Globus pallidus (tissue), 1 donor: ENCODE data around the gene LMBRD1.
"Not testable (repeated sequence)": the region's sequence is repeated elsewhere in the genome, so short reads cannot be mapped to it uniquely, and the experiment has no call there.

Experiments used
- DNase-seq: peaks from one replicate; pipeline ENCODE4 v3.0.0-alpha.2; 2015; ENCODE audit warnings: low spot score

LMBRD1 gene

GRCh38 chr6:69796073-69796641, 653 bp downstream of the LMBRD1 start:
- DNase-seq = no peak

GRCh38 chr6:69795469-69796072, 1.2 kb downstream of the LMBRD1 start:
- DNase-seq = peak; percentile 33

- DNase-seq = peak; percentile 45
Observed at GRCh38 chr6:69792292-69792691, 4.5 kb downstream of the LMBRD1 start.

- no peak for DNase-seq
Observed at GRCh38 chr6:69791065-69791471, 5.7 kb downstream of the LMBRD1 start.

- DNase-seq = no peak
Observed at GRCh38 chr6:69790629-69791028, 6.2 kb downstream of the LMBRD1 start.

- no peak for DNase-seq
Observed at GRCh38 chr6:69789578-69789977, 7.2 kb downstream of the LMBRD1 start.

GRCh38 chr6:69787436-69787835, 9.4 kb downstream of the LMBRD1 start:
- not testable (repeated sequence) for DNase-seq

- no peak for DNase-seq
Observed at GRCh38 chr6:69785697-69786096, 11.1 kb downstream of the LMBRD1 start.

- DNase-seq = no peak
Observed at GRCh38 chr6:69784595-69785377, 12.0 kb downstream of the LMBRD1 start.

GRCh38 chr6:69783108-69783507, 13.7 kb downstream of the LMBRD1 start:
- no peak for DNase-seq

GRCh38 chr6:69780585-69781178, 16.1 kb downstream of the LMBRD1 start:
- DNase-seq = no peak

GRCh38 chr6:69775941-69776340, 20.9 kb downstream of the LMBRD1 start:
- no peak for DNase-seq

- DNase-seq = no peak
Observed at GRCh38 chr6:69775585-69775849, 21.3 kb downstream of the LMBRD1 start.

GRCh38 chr6:69774740-69775584, 21.8 kb downstream of the LMBRD1 start:
- DNase-seq = no peak

GRCh38 chr6:69771158-69771906, 25.5 kb downstream of the LMBRD1 start:
- no peak for DNase-seq

GRCh38 chr6:69768664-69769063, 28.1 kb downstream of the LMBRD1 start:
- no peak for DNase-seq

GRCh38 chr6:69763763-69764162, 33.0 kb downstream of the LMBRD1 start:
- no peak for DNase-seq

- no peak for DNase-seq
Observed at GRCh38 chr6:69761853-69762252, 35.0 kb downstream of the LMBRD1 start.

GRCh38 chr6:69758214-69758613, 38.6 kb downstream of the LMBRD1 start:
- no peak for DNase-seq

GRCh38 chr6:69756907-69757306, 39.9 kb downstream of the LMBRD1 start:
- DNase-seq = no peak

- DNase-seq = no peak
Observed at GRCh38 chr6:69756366-69756765, 40.4 kb downstream of the LMBRD1 start.

GRCh38 chr6:69735027-69735426, 61.8 kb downstream of the LMBRD1 start:
- no peak for DNase-seq
